BE2C (cell line): ENCODE measurements around the gene EBLN1.

Experiments used
- DNase-seq: peaks from one replicate; pipeline ENCODE4 v3.0.0-alpha.2; 2020
- H3K27me3 ChIP-seq: fragments of 250-450 bp; sonication (Bioruptor Pico); 2 replicates; pipeline ENCODE4 v1.5.1; 2020; ENCODE audit warnings: mild to moderate bottlenecking
- H3K36me3 ChIP-seq: fragments of 250-450 bp; sonication (Bioruptor Pico); 2 replicates; pipeline ENCODE4 v1.5.1; 2020; ENCODE audit warnings: mild to moderate bottlenecking
- H3K4me1 ChIP-seq: fragments of 250-450 bp; sonication (Bioruptor Pico); 2 replicates; pipeline ENCODE4 v1.5.1; 2020
- H3K4me3 ChIP-seq: 2 replicates; pipeline ENCODE4 v1.5.1; 2011; ENCODE audit warnings: low read depth, low read length
- H3K9me3 ChIP-seq: fragments of 250-450 bp; sonication (Bioruptor Pico); 2 replicates; pipeline ENCODE4 v1.5.1; 2020
- TF ChIP-seq, protein P1 (sequence below): IDR thresholded peaks from 2 replicates; pipeline ENCODE4 v1.5.1; 2012; ENCODE audit warnings: mild to moderate bottlenecking, low read depth, low read length

Gene EBLN1

DNA sequence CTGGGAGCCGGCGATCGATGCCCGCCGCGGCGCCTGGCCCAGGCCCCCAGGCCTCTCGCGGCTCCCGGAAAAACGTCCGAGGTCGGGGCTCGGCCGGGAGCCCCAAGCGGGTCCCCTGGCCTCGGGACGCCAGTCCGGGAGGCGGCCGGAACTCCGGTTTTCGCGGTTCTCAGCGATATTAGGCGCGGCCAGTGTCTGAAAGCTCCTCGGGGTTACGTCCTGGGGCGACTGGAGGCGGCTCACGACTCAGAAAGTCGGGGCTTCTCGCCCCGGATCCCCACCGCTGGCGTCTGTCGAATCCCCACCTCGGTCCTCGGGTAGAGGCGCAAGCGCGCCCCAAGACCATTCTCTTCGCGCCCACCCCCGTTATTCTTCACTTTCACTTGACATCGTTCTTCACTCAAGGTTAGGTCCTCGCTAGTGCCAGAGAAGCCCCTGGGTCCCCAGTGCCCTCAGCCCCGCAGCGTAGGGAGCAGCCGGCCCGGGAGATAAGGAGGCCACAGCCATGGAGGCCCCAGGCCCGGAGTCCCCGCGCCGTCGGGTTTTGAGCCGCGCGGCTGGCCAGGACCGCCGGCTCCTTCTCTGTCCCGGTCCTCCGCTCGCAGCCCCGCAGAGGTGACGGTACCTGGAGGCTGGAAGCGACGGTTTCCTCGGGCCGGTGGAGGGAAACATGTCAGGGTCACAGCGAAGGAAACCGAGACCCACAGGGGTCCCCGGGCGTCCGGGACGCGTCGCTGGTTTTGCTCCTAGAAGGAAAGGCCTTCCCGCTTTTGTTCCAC, 35.2 kb upstream of the EBLN1 start:
- Histone ChIP-seq H3K27me3 (no peaks in the 10 kb centered on the region), H3K4me1 (no peaks in the 10 kb centered on the region), H3K9me3 (no peaks in the 10 kb centered on the region), H3K4me3 (no peak overlapping the region), H3K36me3 (no peaks in the 10 kb centered on the region)
- peak; percentile 5 for DNase-seq
- TF ChIP-seq, protein P1, sequence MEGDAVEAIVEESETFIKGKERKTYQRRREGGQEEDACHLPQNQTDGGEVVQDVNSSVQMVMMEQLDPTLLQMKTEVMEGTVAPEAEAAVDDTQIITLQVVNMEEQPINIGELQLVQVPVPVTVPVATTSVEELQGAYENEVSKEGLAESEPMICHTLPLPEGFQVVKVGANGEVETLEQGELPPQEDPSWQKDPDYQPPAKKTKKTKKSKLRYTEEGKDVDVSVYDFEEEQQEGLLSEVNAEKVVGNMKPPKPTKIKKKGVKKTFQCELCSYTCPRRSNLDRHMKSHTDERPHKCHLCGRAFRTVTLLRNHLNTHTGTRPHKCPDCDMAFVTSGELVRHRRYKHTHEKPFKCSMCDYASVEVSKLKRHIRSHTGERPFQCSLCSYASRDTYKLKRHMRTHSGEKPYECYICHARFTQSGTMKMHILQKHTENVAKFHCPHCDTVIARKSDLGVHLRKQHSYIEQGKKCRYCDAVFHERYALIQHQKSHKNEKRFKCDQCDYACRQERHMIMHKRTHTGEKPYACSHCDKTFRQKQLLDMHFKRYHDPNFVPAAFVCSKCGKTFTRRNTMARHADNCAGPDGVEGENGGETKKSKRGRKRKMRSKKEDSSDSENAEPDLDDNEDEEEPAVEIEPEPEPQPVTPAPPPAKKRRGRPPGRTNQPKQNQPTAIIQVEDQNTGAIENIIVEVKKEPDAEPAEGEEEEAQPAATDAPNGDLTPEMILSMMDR: no peak

DNA sequence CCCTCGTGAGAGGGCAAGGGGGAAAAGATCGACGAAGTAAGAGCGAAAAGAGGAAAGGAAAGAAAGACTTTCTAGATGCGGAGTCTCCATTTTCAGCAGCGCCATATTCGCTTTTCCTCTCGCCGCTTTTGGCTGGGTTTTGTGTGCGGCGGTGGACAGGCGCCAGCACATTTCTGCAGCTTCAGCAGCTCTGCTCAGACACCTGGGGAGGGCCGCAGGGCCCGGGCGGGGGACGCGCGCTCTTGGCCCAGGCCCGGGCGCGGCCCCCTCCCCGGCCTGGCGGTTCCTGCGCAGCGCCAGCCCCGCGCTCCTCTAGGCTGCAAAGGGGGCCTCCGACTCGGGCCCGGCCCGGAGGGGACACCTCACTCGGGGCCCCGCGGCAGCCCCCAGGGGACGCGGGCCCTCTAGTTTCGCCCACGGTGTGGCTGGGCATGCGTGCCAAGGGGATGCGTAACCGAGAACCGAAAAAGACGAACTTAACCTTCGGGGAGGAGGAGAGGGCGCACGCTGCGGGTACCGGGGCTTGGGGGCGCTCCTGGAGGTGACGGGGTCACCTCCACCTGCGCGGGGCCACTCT, 34.5 kb upstream of the EBLN1 start:
- TF ChIP-seq, protein P1: no peak
- peak; percentile 17 for DNase-seq
- Histone ChIP-seq H3K27me3 (no peaks in the 10 kb centered on the region), H3K4me1 (no peaks in the 10 kb centered on the region), H3K4me3 (peak overlapping the region; percentile 82), H3K36me3 (no peaks in the 10 kb centered on the region), H3K9me3 (no peaks in the 10 kb centered on the region)

DNA sequence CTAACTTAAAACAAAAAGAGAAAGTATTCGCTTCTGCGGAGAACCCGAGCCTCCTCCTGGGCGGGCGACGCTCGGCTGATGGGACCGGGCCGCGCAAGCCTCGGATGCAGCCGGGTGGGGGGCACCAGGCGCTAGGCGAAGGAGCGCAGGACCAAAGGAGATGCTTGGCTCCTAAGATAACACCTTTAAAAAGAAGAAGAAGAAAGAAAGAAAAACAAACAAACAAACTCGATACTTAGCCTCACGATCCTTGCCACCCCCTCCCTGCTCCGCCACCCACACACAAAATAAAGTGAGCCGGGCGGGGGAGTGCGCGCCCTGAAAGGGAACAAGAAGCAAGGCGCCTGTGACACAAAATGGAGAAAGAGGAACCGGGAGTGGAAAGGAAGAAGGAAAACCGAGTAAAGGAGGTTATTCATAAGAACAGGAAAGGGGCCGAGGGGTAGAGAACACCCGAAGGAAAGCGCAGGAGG, 34.0 kb upstream of the EBLN1 start:
- peak; percentile 54 for DNase-seq
- Histone ChIP-seq H3K27me3 (no peaks in the 10 kb centered on the region), H3K9me3 (no peaks in the 10 kb centered on the region)

DNA sequence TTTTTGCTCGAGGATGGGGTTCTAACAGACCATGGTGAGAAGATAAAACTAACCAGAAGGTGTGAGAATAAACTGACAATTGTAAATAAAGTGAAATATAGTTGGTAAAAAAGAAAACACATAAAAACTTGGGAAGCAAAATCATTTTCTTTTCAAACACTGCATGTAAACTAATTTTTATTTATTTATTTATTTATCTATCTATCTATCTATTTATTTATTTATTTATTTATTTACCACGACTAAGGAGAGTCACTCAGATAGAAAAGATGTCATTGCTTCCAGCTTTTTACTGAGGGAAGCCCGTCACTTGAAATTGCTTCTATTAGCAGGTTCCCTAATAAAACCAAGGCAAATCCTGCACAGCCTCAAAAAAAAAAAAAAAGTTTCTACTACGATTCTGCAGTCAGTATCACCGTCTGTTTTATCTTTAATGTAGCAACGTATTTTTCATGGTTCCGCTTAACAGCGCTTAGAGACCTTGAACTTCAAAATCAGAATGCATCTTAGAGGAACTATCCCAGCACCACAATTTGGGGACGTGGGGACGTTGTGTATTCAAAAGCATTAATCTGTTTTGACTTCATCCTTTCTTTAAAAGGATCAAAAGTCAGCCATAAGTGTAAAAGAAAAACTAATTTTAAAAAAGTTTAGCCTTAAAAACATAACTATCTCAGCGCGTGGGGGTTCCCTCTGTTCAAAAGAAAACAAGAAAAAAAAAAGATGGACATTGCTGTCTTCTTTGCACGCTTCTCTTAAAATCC, 33.3 kb upstream of the EBLN1 start:
- no peak for DNase-seq
- no peaks in the 10 kb centered on the region for H3K27me3 ChIP-seq
- peak overlapping the region; percentile 82 for H3K4me3 ChIP-seq
- no peaks in the 10 kb centered on the region for H3K4me1 ChIP-seq
- no peaks in the 10 kb centered on the region for H3K36me3 ChIP-seq
- no peaks in the 10 kb centered on the region for H3K9me3 ChIP-seq
- TF ChIP-seq, protein P1: no peak

More for the DNA sequence above, 34.0 kb upstream of the EBLN1 start:
- TF ChIP-seq, protein P1: no peak
- Histone ChIP-seq H3K36me3 (no peaks in the 10 kb centered on the region), H3K4me3 (peak overlapping the region; percentile 82), H3K4me1 (no peaks in the 10 kb centered on the region)

DNA sequence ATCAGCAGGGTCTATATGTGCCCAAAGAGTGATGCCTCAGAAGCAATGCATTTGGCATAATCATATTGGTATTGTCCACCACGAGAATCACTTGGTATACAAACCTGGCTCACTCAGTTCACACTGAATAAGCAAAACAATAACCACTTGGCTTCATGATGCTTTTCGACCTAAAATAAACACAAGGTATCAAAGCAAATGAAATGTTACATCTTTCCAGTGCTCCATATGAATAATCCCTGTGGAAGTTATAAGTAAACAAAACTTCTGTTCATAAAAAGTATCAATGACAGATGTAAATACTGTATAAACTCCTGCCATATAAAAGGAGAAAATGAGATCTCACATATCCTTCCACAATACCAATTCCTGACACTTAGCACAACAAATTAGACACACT, 29.8 kb upstream of the EBLN1 start:
- Histone ChIP-seq H3K4me3 (no peak overlapping the region), H3K27me3 (no peaks in the 10 kb centered on the region), H3K36me3 (no peaks in the 10 kb centered on the region), H3K9me3 (no peaks in the 10 kb centered on the region), H3K4me1 (no peaks in the 10 kb centered on the region)
- TF ChIP-seq, protein P1: no peak
- no peak for DNase-seq
